Hepatocyte (in vitro differentiated cells): ENCODE results near the gene RPRM.

Experiments
- EZH2 ChIP-seq: fragments of 200-600 bp; sonication (generic); IDR thresholded peaks from 2 replicates; pipeline ENCODE4 v1.6.1; 2016; ENCODE audit warnings: antibody characterized with exemption, mild to moderate bottlenecking, borderline replicate concordance
- EZH2phosphoT487 ChIP-seq: fragments of 200-600 bp; sonication (generic); IDR thresholded peaks from one replicate; pipeline ENCODE4 v1.6.1; 2018; ENCODE audit warnings: antibody characterized with exemption, mild to moderate bottlenecking, low read depth, moderate library complexity; ENCODE audit not compliant: unreplicated experiment, severe bottlenecking
- TF ChIP-seq, protein P1 (sequence below): fragments of 200-600 bp; sonication (generic); IDR thresholded peaks from 2 replicates; pipeline ENCODE4 v1.5.1; 2016; ENCODE audit warnings: antibody characterized with exemption, mild to moderate bottlenecking; ENCODE audit not compliant: poor library complexity

DNA sequence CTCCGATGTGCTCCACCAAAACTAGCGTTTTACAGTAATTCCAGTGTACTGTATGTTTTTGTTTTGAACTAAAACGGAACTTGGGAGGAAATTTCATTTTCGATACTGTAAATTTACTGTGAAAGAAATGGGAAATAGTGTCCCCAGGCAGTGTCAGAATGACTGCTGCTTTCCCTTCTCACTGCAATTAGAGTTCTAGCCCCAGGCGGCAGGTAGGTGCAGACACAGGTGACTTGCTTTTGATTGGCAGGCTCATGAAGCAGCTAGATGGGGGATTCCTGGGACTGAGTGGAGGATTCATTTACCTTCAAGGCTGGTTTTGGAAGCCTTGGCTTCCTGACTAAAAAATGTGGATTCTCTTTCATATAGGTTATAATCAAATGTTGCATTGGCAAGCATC, 27.0 kb downstream of the RPRM start:
- TF ChIP-seq, protein P1, sequence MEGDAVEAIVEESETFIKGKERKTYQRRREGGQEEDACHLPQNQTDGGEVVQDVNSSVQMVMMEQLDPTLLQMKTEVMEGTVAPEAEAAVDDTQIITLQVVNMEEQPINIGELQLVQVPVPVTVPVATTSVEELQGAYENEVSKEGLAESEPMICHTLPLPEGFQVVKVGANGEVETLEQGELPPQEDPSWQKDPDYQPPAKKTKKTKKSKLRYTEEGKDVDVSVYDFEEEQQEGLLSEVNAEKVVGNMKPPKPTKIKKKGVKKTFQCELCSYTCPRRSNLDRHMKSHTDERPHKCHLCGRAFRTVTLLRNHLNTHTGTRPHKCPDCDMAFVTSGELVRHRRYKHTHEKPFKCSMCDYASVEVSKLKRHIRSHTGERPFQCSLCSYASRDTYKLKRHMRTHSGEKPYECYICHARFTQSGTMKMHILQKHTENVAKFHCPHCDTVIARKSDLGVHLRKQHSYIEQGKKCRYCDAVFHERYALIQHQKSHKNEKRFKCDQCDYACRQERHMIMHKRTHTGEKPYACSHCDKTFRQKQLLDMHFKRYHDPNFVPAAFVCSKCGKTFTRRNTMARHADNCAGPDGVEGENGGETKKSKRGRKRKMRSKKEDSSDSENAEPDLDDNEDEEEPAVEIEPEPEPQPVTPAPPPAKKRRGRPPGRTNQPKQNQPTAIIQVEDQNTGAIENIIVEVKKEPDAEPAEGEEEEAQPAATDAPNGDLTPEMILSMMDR: no peak
- TF ChIP-seq EZH2 (no peak), EZH2phosphoT487 (no peak)
